ENCODE results near the gene COBL.

Gene COBL

DNA sequence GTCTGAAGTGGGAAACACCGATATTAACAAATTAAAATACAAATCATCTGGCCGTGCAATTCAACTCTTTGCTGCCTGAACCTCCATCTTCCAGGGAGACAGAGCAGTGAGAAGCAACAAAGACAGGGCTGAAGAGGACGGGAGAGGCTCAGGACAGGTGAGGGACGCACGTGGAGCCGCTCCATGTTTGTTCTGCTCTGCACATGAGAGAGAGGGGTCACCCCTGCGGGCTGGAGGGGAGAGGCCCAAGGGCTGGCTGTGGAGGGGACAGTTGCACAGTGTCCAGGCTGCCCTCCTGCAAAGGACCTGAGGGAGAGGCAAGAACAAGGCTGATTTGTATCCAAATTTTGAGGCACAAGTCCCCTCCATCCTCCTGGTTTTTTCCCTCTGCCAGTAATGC is 41.7 kb downstream of the COBL start:
- TF ChIP-seq CTCF (IDR thresholded peaks at IDR 0.05; ENCODE audit: low read depth, low read length), result no peak

GRCh38 chr7:51274001-51274400 is 42.6 kb downstream of the COBL start:
- TF ChIP-seq CTCF (IDR thresholded peaks at IDR 0.05; ENCODE audit: low read depth, low read length), result no peak
- no peak overlapping the region for H3K4me3 ChIP-seq (ENCODE audit: low read depth, low read length)

More for the DNA sequence above, 41.7 kb downstream of the COBL start:
- H3K4me3 ChIP-seq (ENCODE audit: low read depth, low read length), result no peak overlapping the region

DNA sequence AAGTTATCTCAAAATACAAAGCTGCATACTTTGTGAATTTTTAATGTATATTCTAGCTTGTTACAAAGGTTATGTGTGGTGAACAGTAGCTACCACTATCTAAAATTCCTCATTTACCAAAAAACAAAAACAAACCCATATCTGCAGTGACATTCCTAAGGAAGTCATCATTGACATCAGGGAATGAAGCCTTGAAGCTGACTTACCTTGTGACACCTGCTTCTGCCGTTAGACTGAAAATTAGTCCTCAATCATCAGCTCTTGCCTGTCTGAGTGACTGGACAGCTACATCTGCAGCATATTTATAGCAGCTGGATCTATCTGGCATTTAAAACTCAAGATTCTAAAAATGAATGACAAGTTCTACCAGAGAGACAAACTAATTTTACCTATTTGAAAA is 43.2 kb downstream of the COBL start:
- TF ChIP-seq CTCF (IDR thresholded peaks at IDR 0.05; ENCODE audit: low read depth, low read length), result no peak
- no peak overlapping the region for H3K4me3 ChIP-seq (ENCODE audit: low read depth, low read length)

DNA sequence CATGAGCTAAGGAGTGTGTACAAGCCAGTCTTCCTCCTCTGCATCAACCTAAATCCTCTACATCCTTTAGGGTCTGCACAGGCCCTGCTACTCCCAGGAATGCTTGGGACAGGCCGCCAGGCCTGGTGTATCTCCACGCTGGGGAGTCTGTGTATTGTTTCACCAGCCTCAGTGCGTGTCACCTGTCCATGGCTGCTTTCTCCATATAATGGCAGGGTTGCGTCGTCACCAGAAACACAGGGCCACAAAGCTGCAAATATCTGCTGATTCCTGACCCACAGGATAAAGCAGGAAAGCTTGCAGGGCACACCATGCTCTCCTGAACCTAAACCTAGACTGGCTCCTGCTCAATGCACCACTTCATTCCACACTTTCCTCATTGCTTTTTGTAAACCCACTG is 45.6 kb downstream of the COBL start:
- no peak for TF ChIP-seq CTCF (IDR thresholded peaks at IDR 0.05; ENCODE audit: low read depth, low read length)
- H3K4me3 ChIP-seq (ENCODE audit: low read depth, low read length), result no peak overlapping the region

DNA sequence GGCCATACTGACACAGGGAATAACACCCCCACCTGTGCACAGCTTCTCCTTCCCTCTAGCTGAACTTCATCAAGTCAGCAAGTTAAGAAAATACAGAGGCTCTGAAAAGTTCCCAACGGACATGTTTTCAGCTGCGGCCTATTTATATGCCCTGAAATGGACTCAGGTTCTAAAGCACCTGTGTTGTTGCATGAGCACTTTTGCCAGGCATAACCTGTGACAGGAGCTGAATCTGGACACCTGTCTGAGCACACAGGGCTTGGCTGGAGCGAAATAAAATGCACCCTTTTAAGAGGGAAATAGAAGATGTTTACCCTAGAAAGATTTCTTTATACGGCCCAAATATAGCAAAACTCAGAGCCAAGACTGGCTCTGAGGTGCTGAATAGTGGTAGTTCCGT is 46.7 kb downstream of the COBL start:
- H3K4me3 ChIP-seq (ENCODE audit: low read depth, low read length), result no peak overlapping the region
- TF ChIP-seq CTCF (IDR thresholded peaks at IDR 0.05; ENCODE audit: low read depth, low read length), result no peak

DNA sequence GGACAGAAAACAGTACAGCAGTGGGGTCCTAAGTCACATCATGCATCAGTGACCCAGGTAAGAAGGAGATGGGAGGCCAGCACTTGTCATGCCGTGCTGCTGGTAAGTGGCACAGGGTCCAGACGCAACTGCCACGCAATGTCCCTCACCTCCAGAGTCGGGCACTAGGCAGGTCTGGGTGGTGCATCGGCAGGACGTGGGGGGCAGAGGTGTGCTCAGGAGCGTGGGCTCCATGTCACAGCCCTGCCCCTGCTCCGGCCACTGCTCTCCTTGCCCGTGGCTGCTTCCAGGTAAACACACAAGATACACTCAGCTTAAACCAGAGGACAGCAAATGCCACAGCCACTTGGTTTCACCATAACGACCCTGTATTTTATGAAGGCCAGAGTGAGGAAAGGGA is 47.3 kb downstream of the COBL start:
- TF ChIP-seq CTCF (IDR thresholded peaks at IDR 0.05; ENCODE audit: low read depth, low read length), result no peak

DNA sequence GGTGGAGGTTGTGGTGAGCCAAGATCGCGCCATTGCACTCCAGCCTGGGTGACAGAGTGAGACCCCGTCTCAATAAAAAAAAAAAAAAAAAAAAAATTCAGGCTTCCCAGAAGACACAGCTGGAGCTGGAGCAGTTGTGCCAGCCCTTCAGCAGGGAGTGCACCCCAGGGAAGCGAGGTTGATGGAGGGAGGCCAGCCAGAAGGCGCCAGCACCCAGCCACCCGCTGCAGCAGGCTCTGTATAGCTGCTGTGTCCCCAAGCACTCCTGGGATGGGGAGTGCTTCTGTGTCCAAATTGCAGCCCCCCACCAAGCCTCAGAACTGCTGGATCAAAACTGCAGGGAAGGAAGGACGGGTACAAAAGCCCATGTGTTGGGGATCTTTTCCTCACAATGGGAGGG is 47.8 kb downstream of the COBL start:
- TF ChIP-seq CTCF (IDR thresholded peaks at IDR 0.05; ENCODE audit: low read depth, low read length), result no peak

More for the DNA sequence above, 47.3 kb downstream of the COBL start:
- H3K4me3 ChIP-seq (ENCODE audit: low read depth, low read length), result no peak overlapping the region

More for the DNA sequence above, 47.8 kb downstream of the COBL start:
- H3K4me3 ChIP-seq (ENCODE audit: low read depth, low read length), result no peak overlapping the region
